RKO (cell line): ENCODE measurements around the gene HNRNPUL2.
A peak's percentile ranks its signal among the peaks of the same experiment; 100 is the strongest.

Source experiments
- DNase-seq: peaks from one replicate; pipeline ENCODE4 v3.0.0-alpha.2; 2016; ENCODE audit warnings: low spot score

HNRNPUL2 gene

GRCh38 chr11:62666259-62666926 lies 60.9 kb downstream of the HNRNPUL2 start:
- DNase-seq: no peak

DNA sequence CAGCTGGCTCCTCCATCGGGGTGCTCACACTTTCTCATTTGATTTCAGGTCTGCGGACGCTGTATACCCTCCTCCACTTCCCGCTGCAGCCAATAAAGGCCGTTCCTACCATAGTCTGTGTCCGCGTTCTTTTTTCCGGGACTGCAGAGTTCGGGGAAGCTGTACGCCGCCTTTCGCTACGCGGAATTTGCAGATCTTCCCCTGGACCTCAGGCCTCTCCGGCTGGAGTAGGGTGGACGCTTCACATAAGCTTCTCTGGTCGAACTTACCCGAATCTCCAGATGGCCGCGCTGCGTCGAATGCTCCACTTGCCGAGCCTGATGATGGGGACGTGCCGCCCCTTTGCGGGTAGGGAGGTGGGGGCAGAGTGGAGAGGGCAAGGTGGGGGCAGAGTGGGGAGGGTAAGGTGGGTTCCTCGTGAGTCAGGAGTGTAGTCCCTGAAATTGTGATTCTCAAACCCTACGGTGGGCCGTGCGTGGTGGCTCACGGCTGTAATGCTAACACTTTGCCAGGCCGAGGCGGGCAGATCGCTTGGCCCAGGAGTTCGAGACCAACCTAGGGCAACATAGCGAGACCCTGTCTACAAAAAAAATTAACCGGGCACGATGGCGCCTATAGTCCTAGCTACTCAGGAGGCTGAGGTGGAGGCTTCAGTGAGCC lies 61.5 kb downstream of the HNRNPUL2 start:
- DNase-seq: peak; percentile 70

DNA sequence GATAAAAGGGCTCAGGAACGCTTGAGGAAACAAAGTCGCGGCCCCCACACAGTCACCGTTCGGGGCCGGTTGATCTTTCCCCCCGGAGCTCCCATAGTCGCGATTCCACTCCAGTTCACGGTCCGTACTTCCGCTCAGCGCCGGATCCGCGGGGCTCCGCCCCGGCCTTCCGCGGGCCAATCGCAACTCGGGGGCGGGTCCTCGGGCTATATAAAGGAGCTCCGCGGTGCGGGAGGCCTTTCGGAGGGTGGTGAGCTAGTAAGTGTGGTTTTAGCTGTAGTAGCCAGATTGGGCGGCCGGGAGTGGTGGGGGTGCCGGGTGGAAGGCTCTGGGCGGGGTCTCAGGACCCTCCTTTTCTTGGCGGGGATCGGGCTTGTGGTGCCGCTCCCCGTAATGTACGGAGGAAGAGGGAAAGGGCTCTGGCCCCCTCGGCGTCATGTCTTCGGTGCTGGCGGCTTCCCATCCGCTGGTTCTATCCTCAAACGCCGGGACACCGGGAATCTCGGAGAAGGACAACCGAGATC lies 62.1 kb downstream of the HNRNPUL2 start, which contains the start of the genes C11orf98 and CSKMT:
Gene C11orf98, minus strand, starts transcription at position 136 of the 524 bp plus-strand sequence. Its CDS starts 41 bp downstream, at position 95.
Gene CSKMT, plus strand, starts transcription at position 238 of the 524 bp plus-strand sequence. CDS start 568 bp downstream, outside the sequence.
- peak; percentile 92 for DNase-seq

GRCh38 chr11:62664405-62665074 lies 62.7 kb downstream of the HNRNPUL2 start:
- peak; percentile 70 for DNase-seq
